Heart left ventricle (tissue), 16 donors: ENCODE data around the gene ABCA13. TPM values are rescaled to one million over a fixed set of nuclear protein-coding genes. Genes with fewer than 3 reads are reported as not detected.

Experiments used
- ATAC-seq, 4 donors: fragments of 200-7000 bp; cut with Tn5 transposase; one replicate each; pipeline ENCODE4 v1.9.1; 2020 to 2022; ENCODE audit warnings: moderate library complexity in 4 of 4, mild to moderate bottlenecking in 3 of 4, moderate number of reproducible peaks in 1 of 4
- DNase-seq, 5 donors: peaks; one replicate each; pipeline ENCODE4 v3.0.0-alpha.2; 2020
- H3K27ac ChIP-seq, 12 donors: fragments of 200-600 bp; sonication (generic) in 4 of 12; one replicate each; pipeline versions ENCODE4 v1.5.0 to v1.8.0; 2016 to 2022; ENCODE audit warnings: mild to moderate bottlenecking in 2 of 12
- H3K27me3 ChIP-seq, 9 donors: fragments of 200-600 bp; sonication (generic) in 2 of 9; one replicate each; pipeline versions ENCODE4 v1.5.1 to v1.8.0; 2016 to 2022; ENCODE audit warnings: mild to moderate bottlenecking in 3 of 9
- H3K36me3 ChIP-seq, 9 donors: fragments of 200-600 bp; sonication (generic) in 2 of 9; one replicate each; pipeline versions ENCODE4 v1.5.0 to v1.8.0; 2018 to 2022; ENCODE audit warnings: mild to moderate bottlenecking in 2 of 9
- H3K4me1 ChIP-seq, 12 donors: fragments of 200-600 bp; sonication (generic) in 4 of 12; one replicate each; pipeline versions ENCODE4 v1.5.0 to v1.8.0; 2016 to 2022; ENCODE audit warnings: mild to moderate bottlenecking in 3 of 12
- H3K4me3 ChIP-seq, 12 donors: fragments of 200-600 bp; sonication (generic) in 4 of 12; one replicate each; pipeline versions ENCODE4 v1.5.0 to v1.8.0; 2017 to 2022; ENCODE audit warnings: mild to moderate bottlenecking in 9 of 12, moderate library complexity in 4 of 12
- H3K9me3 ChIP-seq, 12 donors: fragments of 200-600 bp; sonication (generic) in 4 of 12; one replicate each; pipeline versions ENCODE4 v1.5.0 to v1.8.0; 2016 to 2022; ENCODE audit warnings: mild to moderate bottlenecking in 1 of 12
- POLR2A ChIP-seq, 2 donors: fragments of 450-650 bp; IDR thresholded peaks; one replicate each; pipeline ENCODE4 v1.6.1; 2017; ENCODE audit warnings: antibody characterized with exemption in 2 of 2, mild to moderate bottlenecking in 2 of 2, moderate library complexity in 2 of 2
- WGBS, 4 donors: extraction: QIAGEN DNeasy Blood & Tissue Kit in 2 of 4; methylation state at CpG; one replicate each; pipeline versions ENCODE4 v1.1.5 to v1.1.7; 2013 to 2018; 5-methylcytosine and 5-hydroxymethylcytosine counted together
- intact Hi-C, 10 donors: fragments of 100-400 bp; cut with DNase I; formaldehyde crosslinking; loops; one replicate each; pipeline versions ENCODE4 v1.11.1 to v1.14.2; 2022
- polyA plus RNA-seq, 2 donors: library from polyadenylated mRNA; stranded (reverse); fragments of 200-250 nt; gene quantifications; one replicate each; pipeline ENCODE4 v1.2.3, GENCODE V29; 2013
- total RNA-seq, 9 donors: library from RNA; depleted of rRNA in 2 of 9; stranded (reverse); fragments of >200 nt in 2 of 9; fragmentation: NEBNext Ultra II Directional in 3 of 9; extraction: Animal tissue kit (Norgen Biotek cat#: 25700) in 3 of 9; gene quantifications; one replicate each; pipeline versions ENCODE4 v1.1.0 to v1.2.4, GENCODE V29; 2016 to 2023
- TF ChIP-seq, protein P1 (sequence below), 12 donors: fragments of 200-600 bp; sonication (generic) in 4 of 12; IDR thresholded peaks; one replicate each; pipeline versions ENCODE4 v1.5.0 to v1.8.0; 2018 to 2022; ENCODE audit warnings: antibody characterized with exemption in 12 of 12, mild to moderate bottlenecking in 5 of 12
- donor health status: ischemic (EF 13 %, LVEDD 7.1; RV severe dilation, severe dysfunction).
- donor health status: healthy with polysubstance abuse.
- donor health status: DM: no; HTN: yes; CAD: no.
- donor health status: DM: no; HTN: no; CAD: no.
- donor health status: ischemic (EF 25% LVEDD 6.9; RV normal size, moderate dysfunction).
- donor health status: ischemic (EF 25% LVEDD 5.7; RV mildly dilated, moderate dysfunction).
- donor health status: healthy.
- donor health status: DM: yes; HTN: yes; CAD: no.
- donor health status: ischemic (EF 35%, LVEDD 5.7; RV mildly dilated, moderate dysfunction).
- donor health status: nonischemic (EF 11% LVEDD 7.7; RV severe dilation, severe dysfunction).
- donor health status: DM: yes; HTN: yes; CAD: no.
- donor health status: PGD.
- donor health status: ischemic (EF 29% LVEDD 5.4; RV normal size, mild dysfunction).
- donor health status: nonischemic (EF 23%, LVEDD 6.1; RV moderate dilation, normal function).

ABCA13 gene
- total and polyA plus RNA-seq, 11 donors, result 0.01 to 0.29 (median 0.07) TPM; not detected in 3

DNA sequence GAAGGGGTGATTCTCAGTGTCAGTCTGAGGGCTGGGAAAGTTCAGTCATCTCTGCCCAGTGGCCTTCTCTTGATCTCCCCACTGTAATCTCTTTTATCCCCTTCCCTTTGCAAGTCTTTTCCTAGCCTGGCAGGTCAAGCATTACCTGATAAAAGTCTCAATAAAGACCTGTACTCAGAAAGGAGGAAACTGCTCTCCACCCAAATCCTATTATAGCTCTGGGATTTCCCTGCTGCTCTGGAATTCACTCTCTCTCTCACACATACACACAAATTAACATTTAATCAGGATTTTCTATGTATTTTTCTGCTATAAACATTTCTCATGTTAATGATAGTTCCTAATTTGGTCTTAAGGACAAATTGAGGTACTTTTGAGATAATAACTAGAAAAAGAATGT lies 46.5 kb downstream of the ABCA13 start:
- no peak overlapping the region for H3K4me3 ChIP-seq
- DNase-seq, result no peak
- no peaks in the 10 kb centered on the region for H3K4me1 ChIP-seq
- TF ChIP-seq POLR2A (IDR thresholded peaks at IDR 0.05), result no peak
- TF ChIP-seq, protein P1, sequence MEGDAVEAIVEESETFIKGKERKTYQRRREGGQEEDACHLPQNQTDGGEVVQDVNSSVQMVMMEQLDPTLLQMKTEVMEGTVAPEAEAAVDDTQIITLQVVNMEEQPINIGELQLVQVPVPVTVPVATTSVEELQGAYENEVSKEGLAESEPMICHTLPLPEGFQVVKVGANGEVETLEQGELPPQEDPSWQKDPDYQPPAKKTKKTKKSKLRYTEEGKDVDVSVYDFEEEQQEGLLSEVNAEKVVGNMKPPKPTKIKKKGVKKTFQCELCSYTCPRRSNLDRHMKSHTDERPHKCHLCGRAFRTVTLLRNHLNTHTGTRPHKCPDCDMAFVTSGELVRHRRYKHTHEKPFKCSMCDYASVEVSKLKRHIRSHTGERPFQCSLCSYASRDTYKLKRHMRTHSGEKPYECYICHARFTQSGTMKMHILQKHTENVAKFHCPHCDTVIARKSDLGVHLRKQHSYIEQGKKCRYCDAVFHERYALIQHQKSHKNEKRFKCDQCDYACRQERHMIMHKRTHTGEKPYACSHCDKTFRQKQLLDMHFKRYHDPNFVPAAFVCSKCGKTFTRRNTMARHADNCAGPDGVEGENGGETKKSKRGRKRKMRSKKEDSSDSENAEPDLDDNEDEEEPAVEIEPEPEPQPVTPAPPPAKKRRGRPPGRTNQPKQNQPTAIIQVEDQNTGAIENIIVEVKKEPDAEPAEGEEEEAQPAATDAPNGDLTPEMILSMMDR (IDR thresholded peaks at IDR 0.05), result no peak
- intact Hi-C loops, result no loop called here
- no peaks in the 10 kb centered on the region for H3K27me3 ChIP-seq
- H3K27ac ChIP-seq, result no peak overlapping the region
- ATAC-seq, result no peak
- peaks cover 0 to 10% (median 0%) of the 10 kb centered on the region in 12 donors for H3K9me3 ChIP-seq
- no peaks in the 10 kb centered on the region for H3K36me3 ChIP-seq

DNA sequence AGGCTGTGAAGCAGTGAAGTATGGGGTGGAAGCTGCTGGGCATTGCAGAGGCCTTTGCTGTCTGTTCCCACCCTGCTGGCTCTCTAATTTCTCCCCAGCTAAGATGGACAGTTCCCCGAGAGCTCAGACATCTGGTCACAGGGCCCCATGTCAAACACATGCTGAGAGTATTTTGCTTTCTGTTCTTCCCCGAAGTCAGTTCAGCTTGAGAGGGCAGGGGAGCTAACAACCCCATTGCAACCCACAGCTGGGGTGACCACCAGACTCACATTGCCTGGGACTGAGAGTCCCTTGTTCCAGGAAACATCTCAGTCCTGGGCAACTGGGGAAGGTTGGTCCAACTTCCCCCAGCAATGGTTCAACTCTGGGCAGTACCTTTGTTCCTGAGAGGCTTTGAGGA lies 52.8 kb downstream of the ABCA13 start:
- ATAC-seq, result no peak
- intact Hi-C loops, result no loop called here

DNA sequence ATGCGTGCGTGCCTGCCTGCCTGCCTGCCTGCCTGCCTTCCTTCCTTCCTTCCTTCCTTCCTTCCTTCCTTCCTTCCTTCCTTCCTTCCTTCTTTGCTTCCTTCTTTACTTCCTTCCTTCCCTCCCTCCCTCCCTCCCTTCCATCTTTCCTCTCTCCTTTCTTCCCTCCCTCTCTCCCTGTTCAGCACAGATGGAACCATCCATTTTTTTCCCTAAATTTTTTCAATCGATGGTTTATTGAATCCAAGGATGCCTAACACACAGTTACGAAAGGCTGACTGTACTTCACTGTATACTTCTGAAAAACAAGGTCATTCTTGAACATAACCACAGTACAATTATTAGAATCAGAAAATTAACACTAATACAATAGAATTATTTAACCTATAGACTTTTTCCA lies 53.8 kb downstream of the ABCA13 start:
- Histone ChIP-seq H3K27ac (no peak overlapping the region), H3K27me3 (no peaks in the 10 kb centered on the region), H3K36me3 (no peaks in the 10 kb centered on the region), H3K4me3 (no peak overlapping the region), H3K9me3 (no peaks in the 10 kb centered on the region), H3K4me1 (no peaks in the 10 kb centered on the region)
- WGBS, 4 donors, result 73 to 89% (median 83%) methylated on average over 4 of the region's 4 CpGs
- ATAC-seq (no peak), DNase-seq (no peak)
- intact Hi-C loops, result no loop called here
- TF ChIP-seq, protein P1 (IDR thresholded peaks at IDR 0.05), result no peak
- no peak for TF ChIP-seq POLR2A (IDR thresholded peaks at IDR 0.05)

More for the DNA sequence above, 52.8 kb downstream of the ABCA13 start:
- Histone ChIP-seq H3K27me3 (no peaks in the 10 kb centered on the region), H3K4me3 (no peak overlapping the region), H3K27ac (no peak overlapping the region), H3K36me3 (no peaks in the 10 kb centered on the region), H3K9me3 (no peaks in the 10 kb centered on the region), H3K4me1 (no peaks in the 10 kb centered on the region)
- WGBS, 4 donors, result 58 to 79% (median 66%) methylated on average over 2 of the region's 2 CpGs
- DNase-seq, result no peak
- TF ChIP-seq, protein P1 (IDR thresholded peaks at IDR 0.05), result no peak
- no peak for TF ChIP-seq POLR2A (IDR thresholded peaks at IDR 0.05)

DNA sequence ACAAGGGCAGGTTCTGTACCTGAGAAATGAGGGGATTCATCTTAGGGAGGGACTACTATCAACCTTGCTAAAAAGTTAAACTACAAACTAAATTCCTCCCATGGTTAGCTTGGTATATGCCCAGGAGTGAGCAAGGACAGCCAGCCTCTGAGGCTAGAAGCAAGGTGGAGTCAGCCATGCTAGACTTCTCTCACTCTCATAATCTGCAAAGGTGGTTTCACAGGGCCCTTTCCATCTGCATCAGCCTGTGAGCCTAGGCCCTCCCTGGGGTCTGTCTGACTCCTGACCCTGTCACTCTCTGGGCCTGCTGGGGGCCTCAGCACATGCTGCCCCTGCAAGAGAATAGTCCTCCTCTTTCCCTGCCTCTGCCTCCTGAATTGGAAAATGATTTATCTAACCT lies 66.1 kb downstream of the ABCA13 start:
- Histone ChIP-seq H3K27me3 (no peaks in the 10 kb centered on the region), H3K27ac (no peak overlapping the region), H3K36me3 (no peaks in the 10 kb centered on the region), H3K4me3 (no peak overlapping the region), H3K9me3 (peaks cover 0 to 16% (median 0%) of the 10 kb centered on the region in 12 donors), H3K4me1 (no peaks in the 10 kb centered on the region)
- intact Hi-C loops, result no loop called here
- DNase-seq (no peak), ATAC-seq (no peak)
- no peak for TF ChIP-seq POLR2A (IDR thresholded peaks at IDR 0.05)
- TF ChIP-seq, protein P1 (IDR thresholded peaks at IDR 0.05), result no peak
